GM04504 (cell line): Measurements from ENCODE around the gene ABCC12.
"Not testable (repeated sequence)": the region's sequence is repeated elsewhere in the genome, so short reads cannot be mapped to it uniquely, and the experiment has no call there.

Experiments used
- DNase-seq: peaks from one replicate; pipeline ENCODE4 v3.0.0-alpha.2; 2012; ENCODE audit warnings: low read depth

ABCC12 gene

GRCh38 chr16:48155926-48156789, at the start of gene ABCC12:
Gene ABCC12, minus strand, starts transcription at chr16:48155993. Its CDS starts 9,569 bp downstream, at chr16:48146424.
- DNase-seq, result no peak

GRCh38 chr16:48204825-48205151, 49.0 kb upstream of the ABCC12 start:
- DNase-seq, result no peak

GRCh38 chr16:48203974-48204824, 48.4 kb upstream of the ABCC12 start:
- no peak for DNase-seq

GRCh38 chr16:48201515-48202201, 45.9 kb upstream of the ABCC12 start:
- no peak for DNase-seq

- DNase-seq, result no peak
Measured at GRCh38 chr16:48197294-48197693, 41.5 kb upstream of the ABCC12 start.

- no peak for DNase-seq
Measured at GRCh38 chr16:48194828-48195556, 39.2 kb upstream of the ABCC12 start.

- DNase-seq, result no peak
Measured at GRCh38 chr16:48193846-48194245, 38.1 kb upstream of the ABCC12 start.

- DNase-seq, result no peak
Measured at GRCh38 chr16:48188449-48189102, 32.8 kb upstream of the ABCC12 start.

- no peak for DNase-seq
Measured at GRCh38 chr16:48187779-48188178, 32.0 kb upstream of the ABCC12 start.

- DNase-seq, result no peak
Measured at GRCh38 chr16:48184681-48185080, 28.9 kb upstream of the ABCC12 start.

- no peak for DNase-seq
Measured at GRCh38 chr16:48182979-48183537, 27.3 kb upstream of the ABCC12 start.

- DNase-seq, result not testable (repeated sequence)
Measured at GRCh38 chr16:48181746-48182520, 26.1 kb upstream of the ABCC12 start.

- DNase-seq, result no peak
Measured at GRCh38 chr16:48180868-48181480, 25.2 kb upstream of the ABCC12 start.

GRCh38 chr16:48176635-48177408, 21.0 kb upstream of the ABCC12 start:
- no peak for DNase-seq

GRCh38 chr16:48173889-48174288, 18.1 kb upstream of the ABCC12 start:
- no peak for DNase-seq

- no peak for DNase-seq
Measured at GRCh38 chr16:48172682-48173081, 16.9 kb upstream of the ABCC12 start.

- no peak for DNase-seq
Measured at GRCh38 chr16:48169896-48170295, 14.1 kb upstream of the ABCC12 start.

GRCh38 chr16:48168075-48168474, 12.3 kb upstream of the ABCC12 start:
- no peak for DNase-seq

- not testable (repeated sequence) for DNase-seq
Measured at GRCh38 chr16:48166617-48167016, 10.8 kb upstream of the ABCC12 start.
